Renal cortical epithelial cell (primary cell): ENCODE measurements around the gene CDC14A. TPM values are rescaled to one million over a fixed set of nuclear protein-coding genes. Genes with fewer than 3 reads are reported as not detected.
"Not testable (repeated sequence)": the region's sequence is repeated elsewhere in the genome, so short reads cannot be mapped to it uniquely, and the experiment has no call there.

Experiments used
- DNase-seq: peaks from one replicate; pipeline ENCODE4 v3.0.0-alpha.2; 2011; ENCODE audit warnings: low read depth
- total RNA-seq: library from RNA; depleted of rRNA; stranded (reverse); fragments of >200 nt; gene quantifications from 2 replicates; pipeline ENCODE4 v1.2.3, GENCODE V29; 2014

Gene CDC14A
- total RNA-seq, 1 donor from 2014 or later = 6.5 TPM

DNA sequence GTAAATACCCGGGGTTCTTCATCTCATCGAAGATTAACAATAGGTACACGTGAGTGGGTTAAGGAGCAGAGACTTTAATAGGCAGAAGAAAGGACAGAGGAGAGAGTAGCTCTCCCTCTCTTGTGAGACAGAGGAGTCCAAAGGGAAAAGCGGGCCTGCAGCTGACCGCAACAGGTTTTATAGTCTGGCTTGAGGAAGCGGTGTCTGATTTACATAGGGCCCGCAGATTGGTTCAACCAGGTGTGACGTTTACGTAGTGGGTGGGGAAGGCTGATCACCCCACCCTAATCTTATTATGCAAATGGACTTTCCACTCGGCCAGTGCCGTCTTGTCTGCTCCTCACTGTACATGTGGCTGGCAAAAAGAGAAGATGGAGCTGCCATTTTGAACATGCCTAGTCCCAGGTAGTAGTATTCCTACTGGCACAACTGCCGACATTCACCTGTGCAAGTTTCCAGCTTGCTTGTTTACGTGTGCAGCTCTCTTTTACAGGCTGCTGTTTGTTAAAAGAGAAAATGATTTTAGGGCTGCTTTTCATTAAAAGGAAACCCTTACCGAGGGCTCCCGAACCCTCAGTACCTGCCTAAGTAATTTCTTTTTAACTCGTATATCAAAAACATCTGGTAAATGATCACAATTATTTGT lies 10.6 kb downstream of the CDC14A start:
- DNase-seq = peak; percentile 74

DNA sequence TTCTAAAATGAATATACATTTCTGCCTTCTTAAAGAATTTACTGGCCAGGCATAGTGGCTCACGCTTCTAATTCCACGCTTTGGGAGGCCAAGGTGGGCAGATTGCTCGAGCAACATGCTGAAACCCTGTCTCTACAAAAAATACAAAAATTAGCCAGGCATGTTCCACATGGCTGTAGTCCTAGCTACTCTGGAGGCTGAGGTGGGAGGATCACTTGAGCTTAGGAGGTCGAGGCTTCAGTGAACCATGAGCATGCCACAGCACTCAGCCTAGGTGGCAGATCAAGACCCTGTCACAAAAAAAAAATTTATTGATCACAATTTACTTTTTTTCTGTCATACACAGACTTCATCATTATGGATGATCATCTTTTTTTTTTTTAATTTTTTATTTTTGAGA lies 11.5 kb downstream of the CDC14A start:
- DNase-seq = no peak

DNA sequence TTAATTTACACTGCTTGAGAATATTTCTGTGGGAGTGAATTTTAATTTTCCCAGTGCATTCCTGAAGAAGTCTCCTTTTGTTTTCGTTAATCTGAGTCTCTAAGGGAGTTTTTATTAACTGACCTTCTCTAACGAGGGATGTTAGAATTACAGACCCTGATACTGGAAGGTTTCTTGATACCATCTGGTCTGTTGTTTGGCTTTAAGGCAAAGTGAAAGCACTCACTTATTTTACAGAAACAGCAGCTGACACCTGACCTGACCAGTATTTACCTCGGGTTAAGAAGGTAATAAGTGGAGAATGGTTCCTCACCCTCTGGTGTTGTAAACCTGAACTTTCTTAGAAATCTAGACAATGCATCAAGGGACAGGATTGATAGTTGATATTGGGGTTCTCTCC lies 12.4 kb downstream of the CDC14A start:
- peak; percentile 14 for DNase-seq

DNA sequence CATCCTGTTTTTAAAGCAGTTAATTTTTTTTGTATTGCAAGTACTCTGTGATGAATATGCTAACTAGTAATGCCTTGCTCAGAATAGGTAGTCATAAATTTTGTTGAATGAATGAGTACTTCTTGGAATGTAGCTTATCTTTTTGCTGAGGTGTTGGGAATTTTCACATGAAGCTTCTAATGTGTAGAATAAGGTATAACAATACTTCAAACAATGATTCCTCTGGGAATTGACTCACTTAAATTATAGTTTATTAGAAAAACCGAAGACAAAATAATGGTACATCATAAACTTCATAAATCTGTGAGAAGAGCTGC lies 13.9 kb downstream of the CDC14A start:
- DNase-seq = no peak

DNA sequence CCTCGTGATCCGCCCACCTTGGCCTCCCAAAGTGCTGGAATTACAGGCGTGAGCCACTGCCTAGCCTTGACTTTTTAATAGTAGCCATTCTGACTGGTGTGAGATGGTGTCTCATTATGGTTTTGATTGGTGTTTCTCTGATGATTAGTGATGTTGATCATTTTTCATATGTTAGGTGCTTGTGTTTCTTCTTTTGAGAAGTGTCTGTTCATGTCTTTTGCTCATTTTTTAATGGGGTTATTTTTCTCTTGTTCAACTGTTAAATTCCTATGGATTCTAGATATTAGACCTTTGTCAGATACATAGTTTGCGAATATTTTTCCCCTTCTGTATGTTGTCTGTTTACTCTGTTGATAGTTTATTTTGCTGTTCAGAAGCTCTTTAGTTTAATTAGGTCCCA lies 17.0 kb downstream of the CDC14A start:
- DNase-seq = not testable (repeated sequence)

DNA sequence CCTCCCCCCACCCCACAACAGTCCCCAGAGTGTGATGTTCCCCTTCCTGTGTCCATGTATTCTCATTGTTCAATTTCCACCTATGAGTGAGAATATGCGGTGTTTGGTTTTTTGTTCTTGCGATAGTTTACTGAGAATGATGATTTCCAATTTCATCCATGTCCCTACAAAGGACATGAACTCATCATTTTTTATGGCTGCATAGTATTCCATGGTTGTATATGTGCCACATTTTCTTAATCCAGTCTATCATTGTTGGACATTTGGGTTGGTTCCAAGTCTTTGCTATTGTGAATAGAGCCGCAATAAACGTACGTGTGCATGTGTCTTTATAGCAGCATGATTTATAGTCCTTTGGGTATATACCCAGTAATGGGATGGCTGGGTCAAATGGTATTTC lies 21.6 kb downstream of the CDC14A start:
- DNase-seq = not testable (repeated sequence)

DNA sequence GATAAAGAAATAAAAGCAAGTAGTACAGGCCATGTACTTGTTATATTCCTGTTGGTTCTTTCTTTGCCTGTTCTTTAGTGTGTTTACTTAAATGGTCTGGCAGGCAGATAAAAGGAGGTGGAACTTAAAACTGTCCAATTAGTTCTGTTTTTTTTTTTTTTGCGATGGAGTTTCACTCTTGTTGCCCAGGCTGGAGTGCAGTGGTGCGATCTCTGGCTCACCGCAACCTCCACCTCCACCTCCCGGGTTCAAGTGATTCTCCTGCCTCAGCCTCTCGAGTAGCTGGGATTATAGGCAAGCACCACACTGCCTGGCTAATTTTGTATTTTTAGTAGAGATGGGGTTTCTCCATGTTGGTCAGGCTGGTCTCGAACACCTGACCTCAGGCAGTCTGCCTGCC lies 24.6 kb downstream of the CDC14A start:
- not testable (repeated sequence) for DNase-seq

DNA sequence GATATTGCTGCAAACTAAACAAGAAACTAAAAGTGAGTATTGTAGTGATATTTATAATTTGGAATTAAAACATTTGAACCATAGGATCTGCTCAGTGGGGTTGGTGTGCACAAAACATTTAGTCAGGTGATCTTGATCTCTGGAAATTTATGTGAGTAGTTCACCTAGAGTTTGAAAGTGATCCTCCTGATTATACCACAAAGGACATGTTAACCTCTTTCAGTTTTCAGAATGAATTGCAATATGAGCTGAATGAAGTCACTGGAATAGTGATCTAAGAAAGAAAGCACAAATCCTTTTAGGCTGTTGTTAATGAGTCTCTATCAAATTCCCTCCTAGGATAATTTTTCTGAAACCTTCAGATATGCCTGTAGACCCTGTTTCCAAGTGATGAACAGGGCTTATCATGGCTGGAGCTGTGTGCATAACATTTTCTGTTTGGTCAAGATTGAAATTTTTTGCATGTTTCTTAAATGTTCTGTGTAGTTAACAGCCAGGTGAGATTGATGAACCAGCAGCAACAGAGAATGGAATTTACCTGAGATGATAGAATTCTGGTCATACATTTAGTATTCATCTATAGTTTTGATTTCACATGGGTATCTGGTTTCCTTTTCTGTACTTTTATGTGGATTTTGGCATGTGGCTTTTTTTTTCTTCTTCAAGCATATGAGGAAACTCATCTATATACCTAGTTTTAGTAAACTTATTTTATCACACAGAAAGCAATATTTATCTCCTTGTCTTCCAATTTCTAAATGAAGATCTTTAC lies 25.5 kb downstream of the CDC14A start:
- DNase-seq = no peak

DNA sequence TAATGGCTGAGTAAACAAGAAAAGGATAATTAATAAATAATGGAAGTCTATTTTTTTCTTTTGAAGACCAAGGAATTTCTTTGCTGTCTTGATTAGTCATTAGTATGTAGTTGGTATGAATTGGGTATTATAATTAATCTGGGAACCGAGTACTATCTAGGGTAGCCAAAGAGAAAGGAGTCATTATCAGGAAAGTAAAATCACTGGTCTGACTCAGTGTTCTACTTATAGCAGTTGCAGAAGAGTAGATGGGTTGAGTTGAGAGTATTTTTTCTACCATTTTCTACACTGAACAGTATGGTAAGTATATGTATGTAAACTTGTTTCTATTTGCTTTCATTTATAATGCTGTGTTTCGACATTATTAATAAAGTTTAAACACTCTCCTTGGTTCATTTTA lies 26.6 kb downstream of the CDC14A start:
- no peak for DNase-seq

DNA sequence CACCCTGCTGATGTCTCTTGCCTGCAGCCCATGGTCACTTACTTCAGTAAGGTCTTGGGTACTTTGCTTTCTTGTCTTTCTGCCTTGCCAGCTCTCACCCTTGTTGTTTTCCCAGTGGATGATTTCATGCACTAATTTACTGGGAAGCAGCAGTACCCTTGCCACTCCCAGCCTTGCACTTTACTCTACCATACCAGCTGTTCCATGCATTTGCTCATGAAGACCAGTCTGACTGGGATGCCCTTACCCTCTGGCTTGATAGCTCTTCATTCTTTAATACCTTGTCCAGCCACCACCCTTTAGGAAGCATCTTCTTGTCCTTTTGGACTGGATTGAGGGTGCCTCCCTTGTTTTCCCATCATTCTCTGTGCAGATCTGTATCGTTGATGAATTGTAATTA lies 28.3 kb downstream of the CDC14A start:
- no peak for DNase-seq

DNA sequence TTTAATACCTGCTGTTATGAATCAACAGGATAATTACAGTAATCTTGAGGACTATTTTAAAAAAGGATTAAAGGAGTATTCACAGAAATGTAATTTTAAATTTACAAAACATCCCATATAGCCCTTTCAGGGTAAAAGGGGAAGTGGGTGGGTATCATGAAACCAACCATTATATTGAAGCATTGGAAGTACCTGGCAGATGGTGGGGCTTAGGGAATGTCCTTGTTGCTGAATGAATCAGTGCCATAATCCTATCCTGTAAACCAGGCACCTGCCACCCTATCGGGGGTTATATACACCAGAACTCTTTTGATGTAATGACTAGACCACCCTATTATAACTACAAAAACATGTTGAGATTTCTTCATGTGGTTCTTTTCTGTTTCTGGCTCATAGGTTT lies 30.4 kb downstream of the CDC14A start:
- DNase-seq = no peak

DNA sequence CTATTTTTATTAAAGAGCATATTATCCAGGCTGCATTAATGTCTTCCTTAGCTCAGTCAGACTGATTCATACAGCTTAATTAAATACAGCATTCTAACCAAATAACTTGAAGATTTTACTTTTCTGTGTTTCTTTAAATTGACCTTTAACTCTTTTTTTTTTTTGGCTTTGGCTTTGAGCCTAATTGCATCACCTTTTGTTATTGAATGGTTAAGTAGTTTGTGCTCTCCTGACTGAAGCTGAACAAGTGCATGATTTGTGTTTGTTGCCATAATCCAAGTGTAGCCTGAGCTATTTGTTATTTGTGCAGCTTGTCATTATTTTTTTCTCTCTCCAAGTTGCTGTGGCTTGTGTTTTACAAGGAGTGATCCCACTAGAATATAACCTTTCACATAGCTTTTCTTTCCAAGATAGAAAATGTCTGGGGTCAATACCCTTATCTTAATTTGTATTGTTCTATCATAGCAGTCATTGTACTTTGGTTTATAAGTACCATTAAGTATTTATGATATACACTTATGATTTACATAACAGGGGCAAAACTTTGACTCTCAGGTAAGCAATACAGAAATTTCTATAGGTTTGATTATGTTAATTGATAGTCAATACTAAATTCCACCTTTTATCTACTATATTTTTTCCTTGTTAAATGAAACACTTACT lies 31.6 kb downstream of the CDC14A start:
- peak; percentile 54 for DNase-seq

DNA sequence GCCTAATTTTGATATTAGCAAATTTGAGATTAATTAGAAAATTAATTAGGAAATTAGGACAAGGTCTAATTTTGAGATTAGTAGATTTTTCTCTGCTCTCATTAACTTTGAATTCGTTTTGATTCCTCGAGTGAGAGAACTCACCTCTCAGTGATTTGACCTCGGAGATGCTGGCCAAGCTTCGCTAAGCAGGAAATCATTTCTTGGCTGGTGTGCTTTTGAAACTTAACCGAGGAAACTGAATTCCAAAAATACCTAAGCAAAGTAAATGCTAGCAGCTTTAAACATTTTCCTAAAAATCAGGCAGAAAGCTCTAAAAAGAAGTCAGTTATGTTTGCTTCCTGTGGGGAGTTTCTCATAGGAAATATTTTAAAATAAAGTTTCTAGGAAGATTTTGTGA lies 34.9 kb downstream of the CDC14A start:
- peak; percentile 60 for DNase-seq

DNA sequence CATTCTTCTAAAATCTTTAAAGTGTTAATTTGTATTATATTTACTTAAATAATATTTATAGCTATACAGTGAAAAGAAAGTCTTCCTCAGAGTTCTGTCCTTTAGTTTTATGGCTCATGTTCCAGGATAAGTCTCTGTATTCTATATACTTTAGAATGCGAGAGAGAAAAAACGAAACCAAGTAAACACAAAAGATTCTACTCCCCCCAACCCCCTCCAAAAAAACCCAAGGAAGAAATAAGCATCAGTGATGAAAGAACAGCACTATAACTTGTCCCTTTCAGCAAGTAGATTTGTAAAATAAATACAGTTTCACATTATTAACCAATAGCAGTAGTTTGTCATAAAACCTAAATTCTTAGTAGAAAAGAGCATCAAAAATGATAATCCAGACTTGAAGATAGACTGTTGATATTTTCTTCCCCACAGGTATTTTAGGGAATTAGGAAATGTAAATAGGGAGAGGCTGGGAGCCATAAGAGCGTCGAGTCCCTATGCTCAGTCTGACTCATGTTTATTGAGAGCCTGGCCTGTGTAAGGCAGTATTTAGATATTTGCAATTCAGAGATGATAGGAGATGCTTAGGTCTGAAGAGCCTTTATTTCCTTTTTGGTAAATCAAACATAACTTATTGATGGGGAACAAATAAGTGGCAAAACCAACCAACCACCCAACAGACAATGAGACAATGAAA lies 35.5 kb downstream of the CDC14A start:
- DNase-seq = no peak

DNA sequence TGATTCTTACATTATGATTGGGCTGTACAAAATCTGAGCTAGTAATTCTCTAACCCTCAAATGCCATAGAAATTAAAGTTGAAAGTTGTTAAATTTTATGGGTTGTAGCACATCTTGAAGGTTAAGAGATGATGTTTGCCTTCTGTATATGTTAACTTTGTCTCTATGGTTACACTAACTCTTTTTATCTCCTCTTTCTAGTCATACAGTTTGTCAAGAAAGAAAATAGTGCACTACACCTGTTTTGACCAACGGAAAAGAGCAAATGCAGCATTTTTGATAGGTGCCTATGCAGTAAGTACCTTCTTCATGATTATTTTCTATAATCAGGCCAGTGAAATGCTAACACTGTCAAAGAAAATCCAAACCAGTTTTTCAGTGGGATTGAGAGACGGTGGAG lies 38.2 kb downstream of the CDC14A start:
- DNase-seq = no peak

DNA sequence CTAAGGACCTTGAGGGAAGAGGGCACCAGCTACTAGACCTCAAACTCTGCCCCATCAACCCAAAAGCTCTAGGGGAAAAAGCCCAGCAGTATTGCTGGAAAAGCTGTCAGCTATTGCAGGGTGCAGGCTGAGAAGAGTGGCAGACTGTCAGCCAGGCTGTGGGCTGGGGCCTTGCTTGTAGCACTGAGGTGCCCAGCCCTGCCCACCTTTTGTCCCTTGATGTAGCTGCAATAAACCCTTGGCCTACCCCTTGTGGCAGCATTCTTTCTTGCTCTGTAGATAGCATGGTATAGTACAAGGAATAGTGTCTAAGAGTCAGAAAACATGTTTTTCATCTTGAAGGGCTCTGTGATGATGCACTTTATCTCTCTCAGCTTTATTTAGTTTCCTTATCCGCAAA lies 39.4 kb downstream of the CDC14A start:
- DNase-seq = no peak

DNA sequence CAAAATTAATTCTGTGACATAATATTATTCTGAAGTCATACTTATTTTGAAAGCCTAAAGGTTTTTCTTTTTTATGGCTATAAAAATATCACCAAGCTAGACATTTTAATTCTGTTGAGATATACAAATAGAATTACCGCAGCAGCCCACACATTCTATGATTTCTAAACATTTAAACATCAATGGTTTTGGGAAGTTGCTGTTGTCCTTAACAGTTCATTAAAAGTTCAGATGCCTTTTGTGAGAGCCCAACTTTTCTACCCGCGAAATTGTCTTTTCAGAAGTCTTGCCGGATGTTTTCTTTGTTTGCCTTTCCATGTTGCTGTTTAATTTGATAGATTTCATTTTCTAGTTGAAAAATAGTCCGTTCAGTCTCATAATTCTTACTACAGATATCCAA lies 40.5 kb downstream of the CDC14A start:
- DNase-seq = no peak

DNA sequence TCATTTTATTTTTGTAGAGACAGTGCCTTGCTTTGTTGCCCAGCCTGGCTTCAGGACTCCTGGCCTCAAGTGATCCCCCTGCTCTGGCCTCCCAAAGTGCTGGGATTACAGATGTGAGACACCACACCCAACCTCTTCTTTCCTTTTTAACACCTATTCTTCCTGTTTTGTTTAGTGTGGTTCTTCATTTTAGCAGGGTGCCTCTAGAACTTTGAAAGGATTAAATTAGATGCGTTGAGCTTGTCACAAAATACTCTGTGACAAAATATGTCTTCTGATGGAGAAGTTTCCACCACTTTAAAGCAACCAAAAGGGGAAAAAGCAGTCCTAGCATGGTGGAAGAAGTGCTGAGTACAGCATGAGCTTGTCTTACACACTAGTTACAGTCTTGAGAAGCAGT lies 42.0 kb downstream of the CDC14A start:
- DNase-seq = no peak

DNA sequence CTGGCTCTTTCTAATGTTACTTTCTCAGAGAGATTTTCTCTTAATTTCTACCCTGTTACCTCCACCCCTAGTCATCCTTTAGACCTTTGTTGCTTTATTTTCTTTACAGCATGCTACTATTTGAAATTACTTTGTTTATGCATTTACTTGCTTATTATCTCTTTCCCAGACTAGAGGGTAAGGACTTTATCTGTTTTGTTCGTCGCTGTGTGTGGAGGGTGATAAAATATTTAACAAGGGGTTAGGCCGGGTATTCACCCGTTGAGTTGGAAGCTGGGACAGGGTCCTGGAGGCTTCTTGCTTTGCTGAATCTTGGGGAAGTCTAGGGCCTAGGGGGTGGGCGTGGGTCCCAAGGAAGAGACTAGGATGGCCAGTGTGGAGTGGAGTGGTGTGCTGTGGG lies 43.6 kb downstream of the CDC14A start:
- DNase-seq = no peak

DNA sequence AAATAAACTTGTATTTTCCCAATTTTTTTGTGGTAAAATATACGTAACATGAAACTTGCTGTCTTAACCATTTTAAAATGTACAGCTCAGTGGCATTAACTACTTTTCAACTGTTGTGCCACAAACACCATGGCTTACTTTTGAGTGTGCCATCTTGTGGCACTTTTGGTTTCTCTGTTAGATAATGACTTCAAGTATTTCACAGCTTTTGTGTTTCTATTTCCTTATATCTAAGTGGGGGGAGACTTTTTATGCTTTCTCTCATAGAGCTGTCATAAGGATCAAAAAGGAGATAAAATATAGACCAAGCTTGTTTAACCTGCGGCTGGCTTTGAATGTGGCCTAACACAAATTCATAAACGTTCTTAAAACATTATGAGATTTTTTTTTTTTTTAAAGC lies 44.3 kb downstream of the CDC14A start:
- DNase-seq = no peak

DNA sequence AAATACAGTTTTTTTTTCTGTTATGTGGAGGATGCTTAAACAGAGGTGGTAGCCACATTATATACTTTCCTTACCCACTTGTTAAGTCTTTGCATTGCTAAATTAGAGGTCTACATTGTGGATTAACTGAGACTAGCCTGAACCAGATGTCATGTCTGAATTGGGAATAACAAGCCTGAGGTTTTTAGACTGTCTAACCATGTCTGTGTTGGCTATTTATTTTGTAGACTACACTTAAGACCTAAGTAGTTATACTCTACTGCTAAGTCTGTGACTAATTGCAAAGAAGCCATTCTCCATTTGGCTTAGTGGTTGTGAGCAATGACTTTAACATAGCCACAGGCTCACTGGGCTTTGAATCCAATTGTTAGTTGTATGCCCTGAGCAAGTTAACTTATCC lies 45.4 kb downstream of the CDC14A start:
- DNase-seq = peak; percentile 9

DNA sequence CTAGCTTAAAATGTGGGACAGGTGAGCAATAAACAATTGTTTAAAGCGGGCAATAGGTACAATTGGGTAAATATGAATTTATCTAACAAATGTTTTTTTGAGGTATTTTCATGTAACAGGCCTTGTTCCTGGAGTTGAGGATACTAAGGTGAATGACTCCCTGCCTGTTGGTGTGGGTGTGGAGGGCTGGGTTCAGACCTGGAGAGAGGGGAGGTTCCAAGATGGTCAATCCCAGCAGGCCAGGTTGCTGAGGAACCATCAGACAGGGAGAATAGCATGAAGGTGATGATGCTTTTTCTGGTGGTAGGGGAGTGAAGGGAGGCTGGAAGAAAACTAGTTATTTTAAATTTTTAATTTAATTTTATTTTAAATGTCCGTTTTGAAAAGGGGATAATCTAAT lies 46.3 kb downstream of the CDC14A start:
- no peak for DNase-seq

DNA sequence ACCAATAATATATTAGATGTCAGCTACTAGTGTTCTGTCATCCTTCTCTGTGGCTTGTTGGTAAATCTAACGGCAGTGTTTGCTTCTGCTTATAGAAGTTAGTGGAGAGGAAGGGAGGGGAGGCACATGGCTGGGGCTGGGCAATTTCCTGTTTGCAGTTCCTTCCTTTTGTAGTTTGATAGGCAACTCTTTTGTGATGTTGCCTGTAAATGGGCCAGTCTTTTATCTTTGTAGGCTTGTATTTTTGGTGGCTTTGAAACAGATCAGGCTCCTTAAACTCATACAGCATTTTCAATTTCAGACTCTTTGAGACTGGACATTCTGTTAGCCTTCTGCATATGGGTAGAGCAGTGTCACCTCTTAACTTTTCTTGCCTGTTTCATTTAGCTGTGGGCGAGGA lies 48.1 kb downstream of the CDC14A start:
- no peak for DNase-seq
